GM19193 (cell line): ENCODE data around the gene IP6K2.

Source experiments
- POLR2A ChIP-seq: IDR thresholded peaks from 4 replicates; pipeline ENCODE4 v1.6.1; 2011; ENCODE audit not compliant: insufficient read depth, insufficient read length; ENCODE audit errors: extremely low read depth

The IP6K2 gene

DNA sequence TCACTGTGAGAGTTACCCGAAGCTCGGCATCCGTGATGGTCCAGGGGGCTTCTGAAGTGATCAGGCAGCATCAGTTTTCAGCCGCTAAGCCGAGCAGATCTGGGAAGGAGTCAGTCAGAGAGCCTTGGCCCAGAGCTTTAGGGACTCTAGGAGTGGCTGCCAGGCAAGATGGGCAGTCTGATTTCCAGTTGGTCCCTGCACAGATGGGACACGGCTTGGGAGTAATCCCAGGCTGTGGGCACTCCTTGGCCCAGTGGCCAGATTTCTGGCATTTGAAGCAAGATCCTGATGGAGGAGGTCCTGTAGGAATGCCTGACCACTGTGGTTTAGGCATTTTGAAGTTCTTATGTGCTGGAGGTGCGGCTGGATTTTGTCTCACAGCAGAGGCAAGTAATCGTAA is 10.5 kb upstream of the IP6K2 start:
- no peak for TF ChIP-seq POLR2A

DNA sequence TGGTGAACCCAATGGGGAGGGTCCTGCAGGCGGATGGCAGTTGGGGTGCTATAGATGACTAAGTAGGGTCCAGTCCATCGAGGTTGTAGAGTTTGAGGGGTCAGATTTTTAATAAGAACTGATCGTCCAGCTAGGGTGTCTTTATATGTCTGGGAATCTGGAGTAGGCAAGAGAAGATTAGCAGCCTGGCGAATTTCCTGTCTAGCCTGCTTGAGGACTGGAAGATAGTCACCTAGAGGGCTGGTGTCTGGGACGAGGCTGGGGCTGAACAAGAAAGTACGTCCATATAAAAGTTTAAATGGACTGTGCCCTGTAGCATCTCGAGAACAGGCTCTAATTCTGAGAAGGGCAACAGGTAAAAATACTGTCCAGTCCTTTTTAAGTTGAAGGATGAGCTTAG is 6.7 kb upstream of the IP6K2 start:
- no peak for TF ChIP-seq POLR2A

DNA sequence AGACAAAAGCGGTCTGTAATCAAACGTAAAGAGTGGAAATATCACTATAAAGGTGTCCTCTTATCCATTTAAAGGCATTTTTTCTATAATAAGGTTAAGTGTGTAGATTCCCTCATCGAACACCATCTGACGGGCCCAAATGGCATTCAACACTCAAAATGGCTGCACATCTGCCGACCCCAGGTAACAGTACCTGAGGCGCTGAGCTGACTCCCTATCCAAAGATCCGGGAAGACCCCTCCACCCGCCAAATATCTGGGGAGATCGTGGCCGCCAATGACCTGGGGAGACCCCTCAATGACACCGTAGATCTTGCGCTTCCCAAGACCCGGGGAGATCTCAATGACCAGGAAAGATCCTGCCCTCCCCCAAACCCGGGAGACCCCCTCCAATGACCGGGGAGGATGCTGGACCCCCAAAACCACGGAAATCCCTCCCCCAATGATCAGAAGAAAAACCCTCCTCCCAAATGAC is 476 bp downstream of the IP6K2 start:
- no peak for TF ChIP-seq POLR2A

DNA sequence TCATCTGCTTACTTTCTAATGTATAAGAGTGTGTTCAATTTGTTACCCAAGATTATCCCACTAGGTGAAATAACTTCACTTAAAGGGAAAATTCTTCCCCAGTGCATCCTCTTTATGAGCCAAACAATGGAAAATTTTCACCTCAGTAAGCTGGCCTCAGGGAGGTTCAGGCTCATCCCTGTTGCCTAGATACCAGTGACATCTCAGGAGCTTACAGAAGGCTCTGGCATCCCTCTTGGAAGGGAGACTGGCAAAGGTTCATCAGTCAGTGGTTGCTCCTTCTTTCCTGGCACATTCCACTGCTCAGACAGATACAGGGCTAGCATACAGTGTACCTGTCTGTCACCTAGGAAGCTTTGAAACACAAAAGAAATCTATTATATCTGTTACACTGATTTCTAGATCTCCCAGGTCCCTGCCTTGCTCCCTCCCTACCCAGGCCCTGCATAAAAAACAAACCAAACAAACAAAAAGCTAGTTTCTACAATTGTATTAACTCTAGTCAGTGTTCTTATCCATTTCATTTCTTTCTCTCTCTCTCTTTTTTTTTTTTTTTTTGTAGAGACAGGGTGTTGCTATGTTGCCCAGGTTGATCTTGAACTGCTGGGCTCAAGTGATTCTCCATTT is 1.7 kb downstream of the IP6K2 start:
- TF ChIP-seq POLR2A = no peak

DNA sequence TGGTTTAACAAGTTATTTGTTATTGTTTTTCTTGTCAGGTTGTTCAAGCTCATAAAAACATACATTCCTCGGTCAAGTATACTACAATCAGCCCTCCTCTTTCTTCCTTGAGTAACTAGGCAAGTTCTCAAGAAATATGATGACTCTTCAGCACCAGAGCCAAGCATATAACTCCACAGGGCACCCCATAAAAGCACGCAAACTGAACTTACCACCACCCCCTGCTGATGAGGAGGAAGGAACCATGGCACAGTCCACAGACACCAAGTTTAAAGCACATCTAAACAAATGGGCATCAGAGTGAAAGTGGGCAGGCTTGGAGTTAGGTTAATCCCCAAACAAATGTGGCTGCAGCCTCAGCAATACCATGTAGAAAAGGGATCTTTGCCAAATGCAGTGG is 5.3 kb downstream of the IP6K2 start:
- no peak for TF ChIP-seq POLR2A

GRCh38 chr3:48709051-48709461 is 8.0 kb downstream of the IP6K2 start:
- no peak for TF ChIP-seq POLR2A

DNA sequence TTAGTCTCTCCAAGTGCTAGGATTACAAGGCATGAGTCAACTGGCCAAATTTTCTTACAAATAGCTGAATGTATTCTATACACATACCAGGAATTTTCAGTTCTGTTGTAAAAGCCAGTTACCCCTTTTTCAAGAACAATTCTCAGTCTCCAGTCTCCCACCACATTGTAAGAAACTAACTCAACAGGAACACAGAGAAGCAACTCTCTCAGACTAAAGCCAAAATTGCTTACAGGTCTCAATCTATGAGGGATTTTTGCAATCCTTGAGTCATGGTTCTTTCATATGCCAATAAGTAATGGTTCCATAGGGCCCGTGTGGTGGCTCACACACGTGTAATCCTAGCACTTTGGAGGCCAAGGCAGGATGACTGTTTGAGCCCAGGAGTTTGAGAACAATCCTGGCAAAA is 8.5 kb downstream of the IP6K2 start:
- no peak for TF ChIP-seq POLR2A

- TF ChIP-seq POLR2A = no peak
These were observed 9.9 kb downstream of the IP6K2 start for GRCh38 chr3:48707157-48707556.

- no peak for TF ChIP-seq POLR2A
These were observed 14.6 kb downstream of the IP6K2 start for GRCh38 chr3:48702320-48702920.

DNA sequence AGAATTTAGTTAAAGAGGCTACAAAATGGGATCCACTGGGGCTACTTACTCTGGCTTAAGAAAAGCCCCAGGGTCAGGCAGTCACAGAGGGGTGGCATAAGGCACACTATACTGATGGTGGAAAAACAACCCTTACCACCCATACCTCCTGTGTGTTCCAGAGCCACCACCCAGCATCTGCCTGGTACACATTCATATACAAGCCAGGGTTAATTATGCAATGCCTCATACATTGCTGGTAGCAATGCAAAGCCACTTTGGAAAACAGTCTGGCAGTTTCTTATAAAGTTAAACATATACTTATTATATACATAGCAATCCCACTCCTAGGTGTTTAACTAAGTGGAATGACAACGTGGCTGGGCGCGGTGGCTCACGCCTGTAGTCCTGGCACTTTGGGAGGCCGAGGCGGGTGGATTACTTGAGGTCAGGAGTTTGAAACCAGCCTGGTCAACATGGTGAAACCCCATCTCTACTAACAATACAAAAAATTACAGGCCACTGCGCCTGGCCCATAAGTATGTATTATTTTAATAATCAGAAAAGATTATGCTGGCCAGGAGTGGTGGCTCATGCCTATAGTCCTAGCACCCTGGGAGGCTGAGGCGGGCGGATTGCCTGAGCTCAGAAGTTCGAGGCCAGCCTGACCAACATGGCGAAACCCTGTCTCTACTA is 16.2 kb downstream of the IP6K2 start:
- TF ChIP-seq POLR2A = no peak

GRCh38 chr3:48698891-48699290 is 18.1 kb downstream of the IP6K2 start:
- TF ChIP-seq POLR2A = no peak

DNA sequence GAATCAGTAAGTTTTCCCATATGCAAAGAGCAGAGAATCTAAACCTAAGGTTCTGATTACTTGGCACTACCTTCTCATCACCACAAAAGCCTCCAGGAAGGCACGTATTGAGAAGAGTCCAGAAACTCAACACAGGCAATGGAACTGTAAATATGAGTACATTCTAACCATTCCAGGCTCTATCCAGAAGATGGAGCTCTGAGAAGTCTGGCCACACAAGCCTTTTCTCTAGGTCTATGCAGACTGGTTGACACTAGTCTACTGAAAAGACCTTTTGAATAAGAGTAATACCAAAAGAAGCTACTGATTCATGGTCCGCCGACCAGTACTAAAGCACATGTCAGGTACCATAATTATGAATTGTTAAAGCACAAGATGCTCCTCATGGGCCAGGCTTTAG is 19.1 kb downstream of the IP6K2 start:
- TF ChIP-seq POLR2A = no peak

- no peak for TF ChIP-seq POLR2A
These were observed 20.4 kb downstream of the IP6K2 start for GRCh38 chr3:48696601-48697000.

- TF ChIP-seq POLR2A = no peak
These were observed 20.9 kb downstream of the IP6K2 start for GRCh38 chr3:48696156-48696555.

GRCh38 chr3:48695393-48695753 is 21.6 kb downstream of the IP6K2 start:
- no peak for TF ChIP-seq POLR2A

DNA sequence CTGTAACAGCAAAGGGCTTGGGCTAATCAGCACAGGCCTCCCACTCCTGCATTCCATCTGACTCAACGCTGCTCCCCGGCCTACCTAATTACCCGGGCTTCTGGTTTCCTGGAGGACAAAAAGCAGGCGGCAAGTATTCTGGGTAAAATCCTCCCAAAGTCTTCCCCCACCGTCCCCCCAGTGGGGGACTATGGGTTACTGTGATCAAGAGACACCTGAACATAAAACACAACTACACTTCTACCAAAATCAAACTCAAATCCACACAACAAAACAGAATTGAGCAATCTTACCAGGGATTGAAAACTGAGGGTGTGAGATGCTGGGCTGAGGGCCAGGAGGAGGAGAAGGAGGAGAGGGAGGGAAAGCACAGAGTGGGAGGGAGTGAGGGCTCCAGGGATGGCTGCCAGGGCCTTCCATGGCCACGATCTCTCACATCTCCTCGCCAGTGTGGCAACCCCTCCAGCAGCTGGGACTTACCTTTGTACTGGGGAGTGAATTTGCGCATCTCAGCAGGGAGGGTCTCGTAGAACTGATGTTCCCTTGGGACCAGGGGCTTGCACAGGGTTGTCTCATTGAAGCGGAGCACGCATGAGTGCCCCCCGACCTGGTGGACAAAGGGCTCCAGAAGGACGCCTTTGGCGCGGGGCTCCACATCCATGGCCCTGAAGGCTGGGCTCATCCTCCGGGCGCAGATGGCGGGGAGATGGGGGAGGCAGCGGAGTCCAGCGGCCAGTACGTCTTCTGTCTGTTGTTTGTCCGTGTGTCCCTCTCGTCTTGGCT is 22.2 kb downstream of the IP6K2 start:
- TF ChIP-seq POLR2A = no peak

- TF ChIP-seq POLR2A = no peak
These were observed 23.2 kb downstream of the IP6K2 start for GRCh38 chr3:48693826-48694225.

- no peak for TF ChIP-seq POLR2A
These were observed 24.5 kb downstream of the IP6K2 start for GRCh38 chr3:48692551-48692950.
